WTC11 (cell line): ENCODE results near the gene CAD.

Experiments used
- CREB1 ChIP-seq: sonication (generic); formaldehyde crosslinking; IDR thresholded peaks from 2 replicates; pipeline ENCODE4 v1.8.0; 2023; ENCODE audit warnings: mild to moderate bottlenecking, missing genetic modification reagents
- CTCF ChIP-seq: fragments of 200-600 bp; IDR thresholded peaks from 2 replicates; pipeline ENCODE4 v1.8.0; 2022; ENCODE audit warnings: antibody characterized with exemption
- ESRRA ChIP-seq: sonication (generic); formaldehyde crosslinking; IDR thresholded peaks from 2 replicates; pipeline ENCODE4 v1.8.1; 2022; ENCODE audit warnings: mild to moderate bottlenecking, missing genetic modification reagents, borderline replicate concordance
- ETV6 ChIP-seq: sonication (generic); formaldehyde crosslinking; IDR thresholded peaks from 2 replicates; pipeline ENCODE4 v1.8.1; 2022; ENCODE audit warnings: mild to moderate bottlenecking, missing genetic modification reagents
- IRF2 ChIP-seq: sonication (generic); formaldehyde crosslinking; IDR thresholded peaks from 2 replicates; pipeline ENCODE4 v1.8.0; 2022; ENCODE audit warnings: low read depth, missing genetic modification reagents, borderline replicate concordance
- MYBL2 ChIP-seq: sonication (generic); formaldehyde crosslinking; IDR thresholded peaks from 2 replicates; pipeline ENCODE4 v1.8.1; 2023; ENCODE audit warnings: mild to moderate bottlenecking, moderate library complexity, missing genetic modification reagents
- NR2C2 ChIP-seq: sonication (generic); formaldehyde crosslinking; IDR thresholded peaks from 2 replicates; pipeline ENCODE4 v1.8.0; 2022; ENCODE audit warnings: mild to moderate bottlenecking, missing genetic modification reagents
- PRDM15 ChIP-seq: sonication (generic); formaldehyde crosslinking; IDR thresholded peaks from 2 replicates; pipeline ENCODE4 v1.8.0; 2022; ENCODE audit warnings: missing genetic modification reagents
- SMAD3 ChIP-seq: sonication (generic); formaldehyde crosslinking; IDR thresholded peaks from 2 replicates; pipeline ENCODE4 v1.8.0; 2022; ENCODE audit warnings: missing genetic modification reagents, mild to moderate bottlenecking, borderline replicate concordance

- TF ChIP-seq ESRRA (CRISPR knock-in tag) (no peak), CTCF (no peak), PRDM15 (no peak), CREB1 (CRISPR knock-in tag) (no peak), ETV6 (CRISPR knock-in tag) (no peak), IRF2 (CRISPR knock-in tag) (no peak), MYBL2 (no peak), NR2C2 (CRISPR knock-in tag) (no peak), SMAD3 (CRISPR knock-in tag) (no peak)
Observed at GRCh38 chr2:27206346-27206745, 10.8 kb upstream of the CAD start.
